ENCODE measurements around the gene DCST2. TPM values are rescaled to one million over a fixed set of nuclear protein-coding genes. Genes with fewer than 3 reads are reported as not detected.

DCST2 gene
- total and polyA plus RNA-seq, 2 donors (not counting 3 experiments of a cell fraction or from before 2014, with no cell fraction given): 0.29 to 0.51 TPM

DNA sequence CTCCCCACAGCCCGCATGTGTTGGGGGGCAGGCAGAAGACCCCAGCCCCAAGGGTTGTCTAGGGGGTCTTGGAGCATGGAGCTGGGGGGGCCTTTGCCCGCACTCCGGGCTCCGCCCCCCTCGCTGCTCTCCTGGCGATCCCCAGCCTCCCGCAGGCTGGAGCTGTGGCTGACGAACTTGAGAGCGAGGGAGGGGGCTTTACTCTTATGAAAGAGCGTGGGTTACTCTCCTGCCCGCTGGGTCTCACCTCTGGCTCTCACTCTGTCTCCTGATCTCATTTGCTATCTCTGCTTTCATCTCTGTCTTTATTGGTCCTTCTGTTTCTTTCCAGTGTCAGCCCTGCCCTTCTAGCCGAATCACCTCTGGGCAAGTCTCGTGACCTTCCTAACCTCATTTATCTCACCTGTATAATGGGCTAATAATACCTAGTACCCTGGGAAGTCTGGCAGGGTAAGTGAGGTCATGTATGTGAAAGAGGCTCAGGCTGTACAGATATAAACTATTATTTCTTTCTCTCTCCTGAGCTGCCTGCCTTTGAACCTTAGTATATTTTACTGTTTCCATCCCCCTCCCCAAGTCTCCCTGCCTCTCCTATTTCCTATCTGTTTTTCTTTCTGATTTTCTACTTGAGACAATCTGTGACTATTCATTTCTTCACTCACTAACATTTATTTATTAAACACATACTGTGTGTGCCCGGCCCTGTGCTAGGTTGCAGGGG, 30.7 kb upstream of the DCST2 start:
- Histone ChIP-seq H3K9me1 (replicated peaks; ENCODE audit: control insufficient read depth, extremely low read depth, insufficient read depth, low read length) (no peaks in the 10 kb centered on the region), H3K4me3 (replicated peaks in 1 of 3; ENCODE audit: insufficient read depth in 1 of 3, low read depth in 1 of 3, low read length in 3 of 3) (peak overlapping the region; percentile 66 to 98 (median 85)), H2AFZ (ENCODE audit: low read depth, low read length) (peak overlapping the region; percentile 55), H3K4me2 (ENCODE audit: insufficient read depth, low read length) (peak overlapping the region; percentile 83), H4K20me1 (replicated peaks; ENCODE audit: control insufficient read depth, extremely low read depth, insufficient read depth, low read length) (no peaks in the 10 kb centered on the region), H3K27ac (ENCODE audit: insufficient read depth, low read depth, low read length) (peak overlapping the region; percentile 9), H3K9ac (replicated peaks; ENCODE audit: extremely low read depth, insufficient read depth, low read length) (peak overlapping the region; percentile 68), H3K9me3 (replicated peaks; ENCODE audit: control insufficient read depth, insufficient read depth, low read length) (no peaks in the 10 kb centered on the region), H3K27me3 (ENCODE audit: control insufficient read depth in 2 of 2, insufficient read depth in 2 of 2, low read length in 2 of 2) (no peaks in the 10 kb centered on the region), H3K79me2 (ENCODE audit: control insufficient read depth, insufficient read depth, low read length) (peaks cover 5% of the 10 kb centered on the region), H3K36me3 (ENCODE audit: control insufficient read depth in 2 of 2, extremely low read depth in 1 of 2, insufficient read depth in 2 of 2, low read length in 2 of 2) (peaks cover 3 to 17% of the 10 kb centered on the region in 2 experiments), H3K4me1 (ENCODE audit: control insufficient read depth, extremely low read depth, insufficient read depth, low read length) (peaks cover 10% of the 10 kb centered on the region)
- ChIA-PET POLR2A (no interaction called here), CTCF (interaction anchor here (0.7 to 6.7 kb wide), 10 partner anchors 11 to 103 kb away, joined by 3 to 49 read pairs (median 6); partner anchors contain the start of genes ADAM15, DCST1, DCST2 and EFNA3)
- BruUV-seq (replicated peaks): no TSS peak
- intact Hi-C loops (cut with micrococcal nuclease): no loop called here
- FAIRE-seq: no peak
- dilution Hi-C loops (cut with MboI; ENCODE audit: extremely low pct_ligation_motif_present, low sequenced_read_pairs): no loop called here
- DNase-seq (ENCODE audit: low read depth, low spot score): peak; percentile 54
- TF ChIP-seq, protein P1, sequence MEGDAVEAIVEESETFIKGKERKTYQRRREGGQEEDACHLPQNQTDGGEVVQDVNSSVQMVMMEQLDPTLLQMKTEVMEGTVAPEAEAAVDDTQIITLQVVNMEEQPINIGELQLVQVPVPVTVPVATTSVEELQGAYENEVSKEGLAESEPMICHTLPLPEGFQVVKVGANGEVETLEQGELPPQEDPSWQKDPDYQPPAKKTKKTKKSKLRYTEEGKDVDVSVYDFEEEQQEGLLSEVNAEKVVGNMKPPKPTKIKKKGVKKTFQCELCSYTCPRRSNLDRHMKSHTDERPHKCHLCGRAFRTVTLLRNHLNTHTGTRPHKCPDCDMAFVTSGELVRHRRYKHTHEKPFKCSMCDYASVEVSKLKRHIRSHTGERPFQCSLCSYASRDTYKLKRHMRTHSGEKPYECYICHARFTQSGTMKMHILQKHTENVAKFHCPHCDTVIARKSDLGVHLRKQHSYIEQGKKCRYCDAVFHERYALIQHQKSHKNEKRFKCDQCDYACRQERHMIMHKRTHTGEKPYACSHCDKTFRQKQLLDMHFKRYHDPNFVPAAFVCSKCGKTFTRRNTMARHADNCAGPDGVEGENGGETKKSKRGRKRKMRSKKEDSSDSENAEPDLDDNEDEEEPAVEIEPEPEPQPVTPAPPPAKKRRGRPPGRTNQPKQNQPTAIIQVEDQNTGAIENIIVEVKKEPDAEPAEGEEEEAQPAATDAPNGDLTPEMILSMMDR (IDR thresholded peaks at IDR 0.05; ENCODE audit: extremely low read depth in 1 of 2, insufficient read depth in 1 of 2, low read depth in 1 of 2, low read length in 2 of 2): no peak
- TF ChIP-seq FOS (IDR thresholded peaks at IDR 0.05; ENCODE audit: borderline replicate concordance, insufficient read depth, low read length) (no peak), MYC (IDR thresholded peaks at IDR 0.05; ENCODE audit: low read depth, low read length) (no peak), EZH2 (IDR thresholded peaks at IDR 0.05; ENCODE audit: borderline replicate concordance, low read depth, low read length, severe bottlenecking) (no peak), POLR2A (IDR thresholded peaks at IDR 0.05; ENCODE audit: low read depth, low read length) (no peak)
- TF ChIP-seq, protein P2, sequence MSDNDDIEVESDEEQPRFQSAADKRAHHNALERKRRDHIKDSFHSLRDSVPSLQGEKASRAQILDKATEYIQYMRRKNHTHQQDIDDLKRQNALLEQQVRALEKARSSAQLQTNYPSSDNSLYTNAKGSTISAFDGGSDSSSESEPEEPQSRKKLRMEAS (IDR thresholded peaks at IDR 0.05; ENCODE audit: insufficient read depth, insufficient read length): no peak

Measured in endothelial cell of umbilical vein (primary cell).